ENCODE measurements around the gene AP2A2.

Gene AP2A2

GRCh38 chr11:926341-926916, 759 bp downstream of the AP2A2 start:
- DNase-seq = no peak

DNA sequence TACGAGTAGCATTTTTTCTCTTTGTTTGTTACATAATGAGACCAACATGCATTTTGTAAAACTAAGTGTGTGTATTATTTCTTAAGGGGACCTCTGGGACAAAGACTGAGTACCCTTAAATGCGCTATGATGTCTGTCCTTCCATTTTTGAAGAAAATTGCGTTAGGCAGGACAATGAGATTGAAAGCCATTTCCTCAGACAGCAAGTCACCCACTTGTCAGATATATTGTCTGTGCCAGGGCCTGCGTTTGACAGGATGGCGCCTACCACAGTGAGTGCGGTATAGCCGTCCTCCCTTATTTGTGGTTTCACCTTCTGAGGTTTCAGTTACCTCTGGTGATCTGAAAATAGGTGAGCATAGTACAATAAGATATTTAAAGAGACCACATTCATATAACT, 2.2 kb downstream of the AP2A2 start:
- DNase-seq = no peak

- no peak for DNase-seq
These were observed 3.1 kb downstream of the AP2A2 start for GRCh38 chr11:928786-929185.

DNA sequence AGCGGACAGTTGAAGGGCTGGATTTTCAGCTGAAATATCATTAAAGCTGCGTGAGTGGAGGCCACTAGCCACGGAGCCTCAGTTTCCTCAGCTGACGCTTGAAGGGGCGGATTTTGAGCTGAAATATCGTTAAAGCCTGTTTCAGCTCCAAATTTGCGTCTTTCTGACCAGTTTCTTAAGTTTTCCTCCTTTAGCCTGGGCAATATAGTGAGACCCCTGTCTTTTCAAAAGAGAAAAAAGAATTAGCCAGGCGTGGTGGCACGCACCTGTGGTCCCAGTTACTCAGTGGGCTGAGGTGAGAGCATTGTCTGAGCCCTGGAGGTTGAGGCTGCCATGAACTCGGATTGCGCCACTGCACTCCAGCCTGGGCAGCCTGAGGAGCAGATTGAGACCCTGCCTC, 3.7 kb downstream of the AP2A2 start:
- no peak for DNase-seq

DNA sequence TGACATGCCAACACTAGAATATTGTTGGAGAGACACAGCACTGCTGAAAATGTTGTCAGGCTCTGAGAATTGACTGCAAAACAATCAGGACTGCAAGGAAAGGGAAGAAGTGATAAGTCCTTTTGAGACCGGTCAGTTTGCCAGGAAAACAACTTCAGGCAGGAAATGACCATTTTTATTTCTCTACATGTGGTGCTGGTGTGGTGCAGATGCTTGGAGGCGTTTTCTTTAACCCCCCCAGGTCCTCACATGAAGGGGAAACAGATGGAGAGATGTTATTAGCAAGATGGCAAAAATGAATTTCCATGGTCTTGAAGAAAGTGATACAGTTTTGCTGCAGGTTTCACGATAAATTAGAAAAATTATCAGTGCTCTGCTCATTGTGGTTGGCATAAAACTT, 5.7 kb downstream of the AP2A2 start:
- DNase-seq = no peak

GRCh38 chr11:932435-932834, 6.8 kb downstream of the AP2A2 start:
- no peak for DNase-seq

- no peak for DNase-seq
These were observed 7.6 kb downstream of the AP2A2 start for GRCh38 chr11:933142-933851.

DNA sequence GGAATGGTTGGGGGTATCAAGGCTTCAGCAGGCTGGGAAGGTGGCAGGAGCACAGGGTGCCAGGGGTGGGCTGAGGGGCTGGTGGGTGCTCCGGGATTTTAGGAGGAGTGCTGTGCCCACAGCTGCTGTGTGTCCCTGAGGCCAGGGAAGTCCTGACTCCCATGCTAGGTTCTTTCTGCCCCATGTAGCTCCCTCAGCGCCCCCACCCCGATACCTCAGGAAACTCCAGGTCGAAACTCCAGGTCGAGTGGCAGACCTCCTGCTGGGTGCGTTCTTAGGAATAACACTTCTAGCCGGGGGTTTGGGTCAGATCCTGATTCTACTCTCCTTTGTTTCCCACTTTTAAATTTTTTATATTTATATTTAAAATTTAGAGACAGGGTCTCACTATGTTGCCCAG, 8.3 kb downstream of the AP2A2 start:
- DNase-seq = no peak

DNA sequence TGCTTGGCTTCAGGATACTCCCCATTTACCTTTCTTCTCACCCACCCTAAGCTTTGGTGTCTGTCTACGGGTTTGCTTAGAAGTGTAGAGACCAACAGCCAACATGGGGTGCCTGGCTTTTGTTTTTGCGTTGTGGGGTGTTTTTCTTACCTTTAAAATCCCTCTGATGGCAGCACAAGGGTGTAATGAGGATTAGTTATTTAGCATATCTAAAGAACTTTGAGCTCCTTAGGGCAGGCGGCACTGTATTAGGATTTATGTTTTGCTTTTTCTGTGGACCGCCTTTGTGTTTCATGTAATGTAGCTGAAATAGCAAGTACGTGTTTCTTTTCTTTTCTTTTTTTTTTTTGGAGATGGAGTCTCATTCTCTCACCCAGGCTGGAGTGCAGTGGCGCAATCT, 8.9 kb downstream of the AP2A2 start:
- no peak for DNase-seq

DNA sequence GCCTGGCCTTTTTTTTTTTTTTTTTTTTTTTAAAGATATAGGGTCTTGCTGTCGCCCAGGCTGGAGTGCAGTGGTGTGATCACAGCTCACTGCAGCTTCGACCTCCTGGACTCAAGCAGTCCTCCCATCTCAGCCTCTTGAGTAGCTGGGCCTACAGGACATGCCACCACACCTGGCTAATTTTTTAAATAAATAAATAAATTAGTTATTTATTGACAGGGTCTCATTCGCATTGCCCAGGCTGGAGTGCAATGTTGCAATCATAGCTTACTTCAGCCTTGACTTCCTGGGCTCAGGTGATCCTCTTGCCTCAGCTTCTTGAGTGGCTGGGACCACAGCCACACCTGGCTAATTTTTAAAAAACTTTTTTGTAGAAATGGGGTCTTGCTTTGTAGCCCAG, 10.5 kb downstream of the AP2A2 start:
- no peak for DNase-seq

DNA sequence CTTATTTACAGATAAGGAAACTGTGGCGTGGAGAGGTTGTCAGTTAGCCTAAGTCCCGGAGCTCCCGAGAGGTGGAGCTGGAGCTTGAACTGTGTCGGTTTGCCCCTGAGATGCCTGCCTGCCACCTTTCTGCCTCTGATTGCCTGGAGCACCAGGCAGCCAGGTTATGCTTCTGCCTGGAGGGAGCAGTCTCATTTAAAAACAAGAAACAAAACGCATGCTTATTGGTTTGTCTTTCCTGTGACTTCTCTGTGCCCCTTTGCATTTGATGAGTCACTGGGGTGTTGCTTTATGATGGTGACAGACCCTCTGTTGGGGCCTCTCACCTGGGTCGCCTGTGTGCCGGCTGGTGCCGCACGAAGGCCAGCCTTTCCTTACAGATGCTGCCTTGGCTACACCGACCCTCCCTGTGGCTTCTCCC, 12.2 kb downstream of the AP2A2 start:
- no peak for DNase-seq

- no peak for DNase-seq
These were observed 14.9 kb downstream of the AP2A2 start for GRCh38 chr11:940496-941135.

GRCh38 chr11:942823-943222, 17.2 kb downstream of the AP2A2 start:
- no peak for DNase-seq

GRCh38 chr11:944711-945470, 19.2 kb downstream of the AP2A2 start:
- DNase-seq = no peak

DNA sequence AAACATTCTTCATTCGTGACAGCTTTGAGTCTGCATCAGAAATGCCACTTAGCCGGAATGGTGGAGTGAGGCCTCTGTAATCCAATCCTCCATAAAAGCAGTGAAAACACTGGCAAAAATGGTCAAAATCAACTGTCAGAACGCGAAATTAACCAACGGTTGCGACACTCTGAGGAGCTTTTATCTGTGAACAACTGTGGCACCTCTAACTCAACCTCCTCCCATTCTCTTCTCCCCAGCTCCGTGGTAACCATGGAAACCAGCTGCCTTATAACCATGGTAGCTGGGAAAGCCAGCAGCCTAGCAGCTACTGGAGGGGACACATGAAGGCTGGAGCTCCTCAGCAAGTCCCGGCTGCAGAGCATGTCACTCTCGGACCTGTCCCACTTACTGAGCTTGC, 20.3 kb downstream of the AP2A2 start:
- DNase-seq = no peak

DNA sequence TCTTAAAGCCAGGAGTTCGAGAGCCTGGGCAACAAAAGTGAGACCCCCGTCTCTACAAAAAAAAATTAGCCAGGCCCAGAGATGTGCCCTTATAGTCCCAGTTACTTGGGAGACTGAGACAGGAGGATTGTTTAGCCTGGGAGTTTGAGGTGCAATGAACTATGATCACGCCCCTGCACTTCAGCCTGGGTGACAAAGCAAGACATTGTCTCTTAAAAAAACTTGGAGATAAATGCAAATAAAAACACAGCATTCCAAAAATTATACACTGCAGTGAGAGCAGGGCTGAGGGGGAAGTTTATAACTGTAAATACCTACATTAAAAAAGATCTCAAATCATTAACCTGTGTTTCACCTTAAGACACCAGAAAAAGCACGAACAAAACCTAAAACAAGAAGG, 22.1 kb downstream of the AP2A2 start:
- no peak for DNase-seq

- no peak for DNase-seq
These were observed 25.8 kb downstream of the AP2A2 start for GRCh38 chr11:951507-951906.

DNA sequence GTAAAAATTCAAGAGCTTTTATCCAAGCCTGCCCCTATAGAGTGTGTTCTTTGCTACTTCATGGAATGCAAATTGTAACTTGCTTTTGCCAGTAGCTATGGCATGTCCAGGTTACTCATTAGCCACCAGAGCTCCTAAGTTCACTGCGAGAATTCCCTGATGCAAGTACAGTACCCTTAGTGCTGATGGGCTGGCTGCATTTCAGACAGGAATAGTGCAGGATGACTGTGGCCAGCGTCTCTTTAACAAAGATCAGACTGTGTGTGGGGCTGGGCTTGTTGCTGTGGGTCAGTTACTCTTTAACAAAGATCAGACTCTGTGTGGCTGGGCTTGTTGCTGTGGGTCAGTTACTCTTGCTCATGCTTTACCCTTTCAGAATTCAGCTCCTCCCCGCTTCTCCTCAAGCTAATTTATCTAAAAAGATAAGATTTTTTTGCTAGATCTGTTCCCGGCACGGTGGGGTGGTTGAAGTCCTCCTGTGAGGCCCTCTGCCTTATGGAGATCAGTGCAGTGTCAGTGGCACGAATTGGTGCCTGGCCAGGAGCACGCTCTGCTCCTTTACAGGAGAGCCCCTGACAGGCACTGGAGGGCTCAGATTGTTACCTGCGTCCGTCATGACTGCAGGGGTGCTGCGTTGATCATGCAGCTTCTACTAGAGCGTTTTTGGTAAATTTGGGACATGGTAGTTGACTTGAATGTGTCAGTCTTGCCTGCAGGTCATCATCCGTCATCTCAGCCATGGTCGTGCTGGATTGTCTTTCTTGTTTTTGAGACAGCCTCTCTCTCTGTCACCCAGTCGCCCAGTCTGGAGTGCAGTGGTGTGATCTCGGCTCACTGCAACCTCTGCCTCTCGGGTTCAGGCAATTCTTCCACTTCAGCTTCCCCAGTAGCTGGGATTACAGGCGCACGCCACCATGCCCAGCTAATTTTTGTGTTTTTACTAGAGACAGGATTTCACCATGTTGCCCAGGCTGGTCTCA, 27.0 kb downstream of the AP2A2 start:
- DNase-seq = no peak

DNA sequence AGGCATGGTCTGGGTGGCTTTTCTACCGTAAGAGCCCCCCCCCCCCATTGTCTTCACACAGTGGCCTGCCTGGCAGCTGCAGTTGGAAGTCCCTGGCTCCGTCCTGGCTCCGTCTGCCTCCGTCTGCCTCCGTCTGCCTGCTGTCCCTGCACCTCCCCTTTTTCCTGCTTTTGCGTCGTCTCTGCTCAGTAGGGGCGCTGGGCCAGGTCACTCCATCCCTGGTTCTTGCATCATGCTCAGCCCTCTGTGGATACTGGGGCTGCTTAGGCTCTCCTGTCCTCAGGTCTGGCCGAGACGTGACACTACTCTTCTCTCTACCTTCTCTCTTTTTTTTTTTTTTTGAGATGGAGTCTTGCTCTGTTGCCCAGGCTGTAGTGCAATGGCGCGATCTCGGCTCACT, 27.8 kb downstream of the AP2A2 start:
- DNase-seq = no peak

GRCh38 chr11:954392-955153, 28.9 kb downstream of the AP2A2 start:
- no peak for DNase-seq

DNA sequence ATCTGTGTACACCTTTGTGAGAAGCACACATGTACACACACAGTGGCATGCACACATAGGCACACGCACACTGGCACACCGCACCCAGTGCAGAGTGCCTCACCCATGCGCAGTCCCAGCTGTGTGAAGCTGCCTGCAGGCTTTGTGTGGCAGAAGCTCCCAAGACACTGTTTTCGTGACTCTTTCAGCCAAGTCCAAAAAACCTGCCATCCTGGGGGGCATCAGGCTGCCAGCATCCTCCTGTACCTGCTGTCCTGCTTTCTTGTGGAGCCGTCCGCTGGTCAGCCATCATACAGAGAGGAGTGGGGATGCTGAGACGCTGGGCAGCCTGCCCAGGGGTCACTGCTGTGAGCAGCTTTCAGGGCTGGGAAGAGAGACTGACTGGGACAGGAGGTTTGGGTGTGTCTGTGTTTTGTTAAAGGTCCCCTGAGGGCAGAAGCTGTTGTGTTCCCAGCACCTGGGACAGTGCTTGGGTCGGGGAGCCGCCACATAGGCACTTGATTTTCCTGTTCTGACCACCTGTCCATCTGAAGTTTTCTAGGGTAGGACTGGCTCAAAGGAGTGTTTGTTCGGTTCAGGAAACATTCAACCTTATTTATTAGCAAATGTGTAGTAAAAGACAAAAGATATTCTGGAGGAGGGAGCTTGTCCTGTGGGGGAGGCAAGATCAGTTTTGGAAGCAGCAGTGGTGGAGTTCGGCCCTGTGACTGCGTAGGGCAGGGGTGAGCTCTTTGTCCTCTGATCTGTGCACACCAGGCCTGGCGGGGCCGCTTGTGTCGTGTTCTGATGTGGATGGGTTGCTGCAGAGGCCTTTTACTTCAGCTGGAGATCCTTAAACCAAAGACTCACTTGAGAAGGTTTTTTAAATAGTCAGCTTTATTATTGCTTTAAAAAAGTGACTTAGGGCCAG, 29.7 kb downstream of the AP2A2 start:
- DNase-seq = no peak
